Stimulated activated CD4-positive, alpha-beta T cell treated with anti-CD3 and anti-CD28 coated beads, Interleukin-2, amount 100 ng/mL, for 4 hours (primary cell): ENCODE measurements around the gene CYP2S1.
"Not testable (repeated sequence)": the region's sequence is repeated elsewhere in the genome, so short reads cannot be mapped to it uniquely, and the experiment has no call there.

Source experiments
- DNase-seq: peaks from one replicate; pipeline ENCODE4 v3.0.0-alpha.2; 2020; ENCODE audit warnings: low read depth

CYP2S1 gene, protein sequence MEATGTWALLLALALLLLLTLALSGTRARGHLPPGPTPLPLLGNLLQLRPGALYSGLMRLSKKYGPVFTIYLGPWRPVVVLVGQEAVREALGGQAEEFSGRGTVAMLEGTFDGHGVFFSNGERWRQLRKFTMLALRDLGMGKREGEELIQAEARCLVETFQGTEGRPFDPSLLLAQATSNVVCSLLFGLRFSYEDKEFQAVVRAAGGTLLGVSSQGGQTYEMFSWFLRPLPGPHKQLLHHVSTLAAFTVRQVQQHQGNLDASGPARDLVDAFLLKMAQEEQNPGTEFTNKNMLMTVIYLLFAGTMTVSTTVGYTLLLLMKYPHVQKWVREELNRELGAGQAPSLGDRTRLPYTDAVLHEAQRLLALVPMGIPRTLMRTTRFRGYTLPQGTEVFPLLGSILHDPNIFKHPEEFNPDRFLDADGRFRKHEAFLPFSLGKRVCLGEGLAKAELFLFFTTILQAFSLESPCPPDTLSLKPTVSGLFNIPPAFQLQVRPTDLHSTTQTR

GRCh38 chr19:41192574-41193429 is at the start of gene CYP2S1:
CYP2S1 (plus strand) TSS chr19:41193219; CDS start chr19:41193265, 46 bp downstream.
- no peak for DNase-seq

GRCh38 chr19:41144403-41144802 is 48.6 kb upstream of the CYP2S1 start:
- DNase-seq: peak; percentile 82

GRCh38 chr19:41149831-41150230 is 43.2 kb upstream of the CYP2S1 start:
- no peak for DNase-seq

- DNase-seq: not testable (repeated sequence)
Measured at GRCh38 chr19:41150986-41151385, 42.0 kb upstream of the CYP2S1 start.

DNA sequence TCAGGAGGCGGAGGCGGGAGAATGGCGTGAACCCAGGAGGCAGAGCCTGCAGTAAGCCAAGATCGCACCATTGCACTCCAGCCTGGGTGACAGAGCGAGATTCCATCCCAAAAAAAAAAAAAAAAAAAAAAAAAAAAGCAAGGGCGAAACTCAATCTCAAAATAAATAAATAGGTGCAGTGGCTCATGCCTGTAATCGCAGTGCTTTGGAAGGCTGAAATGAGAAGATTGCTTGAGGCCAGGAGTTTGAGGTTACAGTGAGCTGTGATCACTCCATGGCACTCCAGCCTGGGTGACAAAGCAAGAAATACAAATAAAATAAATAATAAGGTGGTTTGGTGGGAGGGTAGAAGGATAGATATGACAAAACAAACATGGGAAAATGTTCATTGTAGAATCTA is 39.0 kb upstream of the CYP2S1 start:
- DNase-seq: no peak

DNA sequence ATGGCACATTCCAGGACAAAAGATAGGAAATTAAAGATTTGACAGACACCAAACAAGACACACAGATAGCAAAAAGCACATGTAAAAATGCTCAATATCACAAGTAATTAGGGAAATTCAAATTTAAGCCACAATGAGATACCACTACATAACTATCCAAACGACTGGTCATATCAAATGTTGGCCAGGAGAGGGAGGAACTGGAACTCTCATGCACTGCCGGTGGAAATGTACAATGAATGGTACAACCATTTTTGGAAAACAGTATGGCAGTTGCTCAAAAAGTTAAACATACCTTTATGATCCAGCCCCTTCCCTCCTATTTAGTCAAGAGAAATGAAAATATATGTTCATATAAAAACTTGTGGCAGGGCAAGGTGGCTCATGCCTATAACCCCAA is 36.8 kb upstream of the CYP2S1 start:
- no peak for DNase-seq

DNA sequence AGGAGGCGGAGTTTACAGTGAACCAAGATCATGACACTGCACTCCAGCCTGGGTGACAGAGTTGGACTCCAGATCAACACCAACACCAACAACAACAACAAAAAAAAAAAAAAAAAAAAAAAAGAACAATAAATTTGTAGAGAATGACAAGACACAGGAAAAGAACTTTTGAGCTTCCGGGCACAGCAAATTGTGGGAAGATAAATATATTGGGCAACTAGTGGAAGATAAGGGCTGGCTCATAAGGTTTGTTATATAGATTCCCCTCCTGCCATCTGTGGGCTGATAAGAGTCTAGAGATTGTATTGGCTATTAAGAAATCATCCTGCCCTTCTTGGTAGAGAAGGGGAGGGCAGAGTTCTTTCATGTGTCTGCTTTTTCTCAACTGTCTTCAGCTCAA is 33.1 kb upstream of the CYP2S1 start:
- no peak for DNase-seq

- DNase-seq: no peak
Measured at GRCh38 chr19:41161903-41162302, 31.1 kb upstream of the CYP2S1 start.

DNA sequence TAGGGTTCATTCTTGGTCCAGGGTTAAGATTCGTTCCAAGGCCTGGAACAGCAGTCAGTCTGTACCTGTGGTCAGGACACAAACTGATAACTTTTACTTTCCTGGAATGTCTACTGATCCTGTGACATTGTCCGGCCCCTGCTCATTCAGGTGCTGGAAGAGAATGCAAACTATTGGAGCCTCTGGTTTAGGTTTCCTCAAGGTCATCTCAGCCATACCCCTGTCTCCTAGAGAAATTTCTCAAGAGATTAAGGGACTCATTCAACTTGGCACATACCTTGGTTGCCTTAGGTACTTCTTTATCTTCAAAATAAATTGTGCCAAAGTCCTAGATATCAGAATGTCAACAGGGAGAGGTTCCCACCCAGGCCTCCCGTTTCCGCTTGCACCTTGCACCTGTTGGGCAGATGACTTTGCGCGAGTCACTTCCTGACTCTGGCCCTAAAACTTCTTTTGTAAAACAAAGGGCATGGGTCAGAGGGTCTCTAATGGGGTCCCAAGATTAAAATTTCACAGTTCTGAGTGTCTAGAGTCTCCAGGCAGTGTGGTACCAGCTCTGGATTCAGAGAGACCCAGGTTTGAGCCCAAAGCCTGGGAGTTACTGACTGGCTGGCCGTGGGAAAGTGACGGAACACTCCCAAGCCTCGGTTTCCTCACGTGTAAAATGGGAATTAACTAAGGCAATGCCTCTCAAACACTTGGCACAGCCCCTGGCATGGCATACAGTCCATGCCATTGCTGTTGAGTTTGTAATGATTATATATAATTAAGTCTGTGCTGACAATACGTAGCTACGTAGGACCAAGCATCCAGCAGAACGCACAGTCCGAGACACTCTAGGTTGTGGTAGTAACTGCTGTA is 25.8 kb upstream of the CYP2S1 start:
- no peak for DNase-seq

- DNase-seq: no peak
Measured at GRCh38 chr19:41172297-41173164, 20.5 kb upstream of the CYP2S1 start.

GRCh38 chr19:41174297-41174928 is 18.6 kb upstream of the CYP2S1 start:
- no peak for DNase-seq

GRCh38 chr19:41175801-41176777 is 16.9 kb upstream of the CYP2S1 start:
- peak; percentile 26 for DNase-seq

- not testable (repeated sequence) for DNase-seq
Measured at GRCh38 chr19:41180173-41180572, 12.8 kb upstream of the CYP2S1 start.

GRCh38 chr19:41186971-41187883 is 5.8 kb upstream of the CYP2S1 start:
- no peak for DNase-seq

DNA sequence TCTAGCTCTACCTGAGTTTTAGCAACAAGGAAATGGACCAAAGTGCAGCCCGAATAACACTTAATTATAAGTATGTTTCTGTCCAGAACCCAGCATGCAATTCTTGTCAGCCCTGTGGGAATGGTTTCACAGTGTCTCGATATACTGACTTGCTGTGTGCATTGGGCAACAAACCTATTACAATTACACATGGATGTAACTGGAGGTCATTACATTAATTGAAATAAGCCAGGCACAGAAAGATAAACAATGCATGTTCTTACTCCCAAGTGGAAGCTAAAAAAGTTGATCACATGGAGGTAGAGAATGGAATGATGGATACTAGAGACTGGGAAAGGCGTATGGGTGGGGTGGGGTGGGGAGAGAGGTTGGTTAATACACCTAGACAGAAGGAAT is 5.1 kb upstream of the CYP2S1 start:
- no peak for DNase-seq

GRCh38 chr19:41189425-41190065 is 3.5 kb upstream of the CYP2S1 start:
- no peak for DNase-seq

DNA sequence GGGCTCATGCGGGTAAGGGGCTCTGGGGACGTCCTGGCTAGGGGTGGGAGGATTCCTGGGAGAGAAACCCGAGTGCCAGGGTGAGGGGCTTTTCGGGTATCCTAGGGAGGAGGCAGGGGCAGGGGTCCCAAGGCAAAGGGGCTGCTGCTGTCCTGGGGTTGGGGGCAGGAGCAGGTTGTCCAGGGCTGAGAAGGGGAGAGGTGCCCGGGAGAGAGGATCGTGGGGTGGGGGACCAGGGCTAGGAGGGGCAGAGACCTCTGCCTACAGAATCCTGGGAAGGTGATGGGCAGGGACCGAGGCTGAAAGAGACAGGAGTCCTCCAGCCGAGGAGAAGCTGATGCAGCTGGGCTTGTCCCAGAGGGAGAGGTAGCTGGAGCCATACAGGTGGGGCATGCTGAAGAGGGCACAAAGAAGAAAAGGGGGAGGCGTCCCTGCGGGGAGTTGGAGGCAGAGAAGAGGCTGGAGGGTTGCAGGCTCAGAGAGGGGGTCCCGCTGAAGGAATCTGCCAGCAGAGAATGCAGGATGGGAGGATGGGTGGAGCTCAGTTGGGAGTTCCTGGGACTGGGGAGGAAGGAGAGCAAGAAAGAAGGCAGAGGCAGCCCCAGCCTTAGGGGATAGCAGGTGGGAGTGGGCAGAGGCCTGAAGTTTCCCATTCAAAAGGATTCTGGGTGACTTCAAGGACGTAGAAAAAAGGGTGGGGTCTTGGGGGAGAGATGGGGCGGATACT is 574 bp downstream of the CYP2S1 start:
- DNase-seq: no peak
